Measurements from ENCODE around the gene KLHL8. TPM values are rescaled to one million over a fixed set of nuclear protein-coding genes. Genes with fewer than 3 reads are reported as not detected.

KLHL8 gene
- polyA plus RNA-seq, 1 donor (not counting 4 experiments of a cell fraction or from before 2014, with no cell fraction given), result 6.7 TPM

GRCh38 chr4:87268411-87268810, 48.0 kb upstream of the KLHL8 start:
- no peak for FAIRE-seq
- no peaks in the 10 kb centered on the region for H3K9me1 ChIP-seq (ENCODE audit: control insufficient read depth, extremely low read depth, insufficient read depth, low read length)

GRCh38 chr4:87266986-87267385, 46.6 kb upstream of the KLHL8 start:
- H3K27ac ChIP-seq (ENCODE audit: control insufficient read depth, insufficient read depth, low read length), result no peak overlapping the region
- H4K20me1 ChIP-seq (ENCODE audit: control insufficient read depth, extremely low read depth, insufficient read depth, low read length), result no peaks in the 10 kb centered on the region
- no peak overlapping the region for H3K9ac ChIP-seq (ENCODE audit: control insufficient read depth, extremely low read depth, insufficient read depth, low read length)
- no peaks in the 10 kb centered on the region for H3K9me3 ChIP-seq (ENCODE audit: control insufficient read depth, low read depth, low read length)
- no peak overlapping the region for H3K4me3 ChIP-seq (ENCODE audit: control insufficient read depth in 2 of 3, extremely low read depth in 1 of 3, insufficient read depth in 2 of 3, low read depth in 1 of 3, low read length in 3 of 3)
- no peak overlapping the region for H3K4me2 ChIP-seq (ENCODE audit: control insufficient read depth, extremely low read depth, insufficient read depth, low read depth, low read length)
- no peaks in the 10 kb centered on the region for H3K36me3 ChIP-seq (ENCODE audit: control insufficient read depth in 2 of 2, extremely low read depth in 1 of 2, insufficient read depth in 2 of 2, low read length in 2 of 2)
- H2AFZ ChIP-seq (ENCODE audit: control insufficient read depth, low read length), result no peak overlapping the region
- TF ChIP-seq CTCF (optimal IDR thresholded peaks at IDR 0.05 in 1 of 3, IDR thresholded peaks at IDR 0.05 in 1 of 3, conservative IDR thresholded peaks at IDR 0.05 in 1 of 3; ENCODE audit: extremely low read depth in 1 of 3, insufficient read depth in 2 of 3, low read length in 3 of 3) (no peak), EZH2 (IDR thresholded peaks at IDR 0.05; ENCODE audit: low read length) (no peak)
- H3K4me1 ChIP-seq (ENCODE audit: control insufficient read depth, extremely low read depth, insufficient read depth, low read length), result no peaks in the 10 kb centered on the region
- H3K27me3 ChIP-seq (ENCODE audit: control insufficient read depth, extremely low read depth, insufficient read depth, low read length), result no peaks in the 10 kb centered on the region
- no peak for FAIRE-seq
- no peaks in the 10 kb centered on the region for H3K79me2 ChIP-seq (ENCODE audit: control insufficient read depth, insufficient read depth, low read length)
- dilution Hi-C loops (cut with MboI; ENCODE audit: extremely low pct_ligation_motif_present, low sequenced_read_pairs), result no loop called here
- DNase-seq (ENCODE audit: low read depth, low spot score), result no peak
- no peaks in the 10 kb centered on the region for H3K9me1 ChIP-seq (ENCODE audit: control insufficient read depth, extremely low read depth, insufficient read depth, low read length)

More at GRCh38 chr4:87268411-87268810, 48.0 kb upstream of the KLHL8 start:
- Histone ChIP-seq H3K27ac (ENCODE audit: control insufficient read depth, insufficient read depth, low read length) (no peak overlapping the region), H3K27me3 (ENCODE audit: control insufficient read depth, extremely low read depth, insufficient read depth, low read length) (peaks cover under 1% of the 10 kb centered on the region), H3K36me3 (ENCODE audit: control insufficient read depth in 2 of 2, extremely low read depth in 1 of 2, insufficient read depth in 2 of 2, low read length in 2 of 2) (no peaks in the 10 kb centered on the region), H4K20me1 (ENCODE audit: control insufficient read depth, extremely low read depth, insufficient read depth, low read length) (no peaks in the 10 kb centered on the region), H3K9ac (ENCODE audit: control insufficient read depth, extremely low read depth, insufficient read depth, low read length) (no peak overlapping the region), H2AFZ (ENCODE audit: control insufficient read depth, low read length) (no peak overlapping the region), H3K9me3 (ENCODE audit: control insufficient read depth, low read depth, low read length) (no peaks in the 10 kb centered on the region), H3K4me1 (ENCODE audit: control insufficient read depth, extremely low read depth, insufficient read depth, low read length) (no peaks in the 10 kb centered on the region), H3K4me3 (ENCODE audit: control insufficient read depth in 2 of 3, extremely low read depth in 1 of 3, insufficient read depth in 2 of 3, low read depth in 1 of 3, low read length in 3 of 3) (no peak overlapping the region), H3K4me2 (ENCODE audit: control insufficient read depth, extremely low read depth, insufficient read depth, low read depth, low read length) (no peak overlapping the region), H3K79me2 (ENCODE audit: control insufficient read depth, insufficient read depth, low read length) (no peaks in the 10 kb centered on the region)
- dilution Hi-C loops (cut with MboI; ENCODE audit: extremely low pct_ligation_motif_present, low sequenced_read_pairs), result no loop called here
- DNase-seq (ENCODE audit: low read depth, low spot score), result no peak
- TF ChIP-seq CTCF (optimal IDR thresholded peaks at IDR 0.05 in 1 of 3, IDR thresholded peaks at IDR 0.05 in 1 of 3, conservative IDR thresholded peaks at IDR 0.05 in 1 of 3; ENCODE audit: extremely low read depth in 1 of 3, insufficient read depth in 2 of 3, low read length in 3 of 3), result no peak
- TF ChIP-seq EZH2 (IDR thresholded peaks at IDR 0.05; ENCODE audit: low read length), result no peak

Measured in keratinocyte (primary cell).